Activated T-cell treated with anti-CD3 and anti-CD28 coated beads for 1 hour (primary cell): ENCODE data around the gene HS3ST6.
"Not testable (repeated sequence)": the region's sequence is repeated elsewhere in the genome, so short reads cannot be mapped to it uniquely, and the experiment has no call there.

Experiments
- DNase-seq: peaks from one replicate; pipeline ENCODE4 v3.0.0-alpha.2; 2020; ENCODE audit warnings: low read depth

HS3ST6 gene

DNA sequence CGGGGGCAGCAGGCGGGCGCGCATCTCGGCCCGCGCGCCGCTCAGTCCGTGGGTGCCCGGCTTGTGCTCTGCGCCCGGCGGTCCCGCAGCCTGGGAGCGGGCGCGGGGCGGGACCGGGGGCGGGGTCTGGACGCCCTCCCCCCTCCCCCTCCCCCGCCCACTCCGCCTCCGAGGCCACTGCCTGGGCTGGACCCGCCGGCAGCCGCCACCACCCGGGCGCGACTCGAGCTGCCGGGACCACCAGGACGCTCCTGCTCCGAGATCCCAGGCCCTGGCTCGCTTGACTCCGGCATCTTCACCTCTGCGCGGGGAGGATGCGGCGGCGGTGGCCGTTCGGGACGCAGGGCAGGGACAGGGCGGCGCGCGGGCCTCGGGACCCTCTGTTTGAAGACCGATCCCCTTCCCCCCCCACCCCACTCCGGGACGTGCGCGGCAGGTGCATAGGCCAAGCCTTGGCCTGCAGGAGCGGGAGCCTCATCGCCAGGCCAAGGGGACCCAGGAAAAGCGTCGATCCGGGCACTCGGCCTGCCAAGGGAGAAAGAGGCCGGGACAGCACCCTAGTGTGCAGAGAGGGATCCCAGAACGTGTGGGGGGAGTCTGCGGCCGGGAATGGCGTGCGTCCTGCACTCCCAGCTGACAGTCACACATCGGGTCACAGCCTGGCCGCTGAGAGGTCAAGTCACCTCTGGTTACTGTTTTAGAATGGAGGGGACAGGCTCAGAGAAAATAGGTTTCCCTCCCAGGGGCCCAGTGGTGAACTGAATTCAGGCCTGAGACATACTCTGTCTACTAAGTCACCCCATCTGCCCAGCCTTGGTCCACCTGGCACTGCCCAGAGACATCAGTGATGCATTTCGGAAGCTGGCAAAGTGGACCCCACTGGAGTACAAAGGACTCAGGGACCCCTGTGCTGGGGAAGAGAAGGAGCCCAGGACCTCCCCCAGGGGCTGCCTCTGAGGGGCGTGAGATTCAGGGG, at the start of gene HS3ST6:
TSS of gene HS3ST6 (minus strand) at position 65 of the 976 bp plus-strand sequence. CDS start 92 bp downstream, outside the sequence.
- no peak for DNase-seq

DNA sequence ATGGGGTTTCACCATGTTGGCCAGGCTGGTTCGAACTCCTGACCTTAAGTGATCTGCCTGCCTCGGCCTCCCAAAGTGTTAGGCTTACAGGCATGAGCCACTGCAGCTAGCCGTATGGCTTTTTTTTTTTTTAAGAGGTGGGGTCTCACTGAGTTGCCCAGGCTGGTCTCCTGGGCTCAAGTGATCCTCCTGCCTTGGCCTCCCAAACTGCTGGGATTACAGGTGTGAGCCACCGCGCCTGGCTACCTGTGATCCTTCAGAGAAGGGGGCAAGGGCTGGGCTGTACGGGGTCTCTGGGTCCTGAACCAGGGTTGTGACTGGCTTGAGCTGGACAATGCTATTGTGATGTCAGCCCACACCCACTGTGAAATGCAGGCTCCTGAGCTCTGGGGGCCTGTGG, 48.2 kb upstream of the HS3ST6 start, which contains the start of gene RNF151:
TSS of gene RNF151 (plus strand) at position 397 of the 400 bp plus-strand sequence. CDS start 26 bp downstream, outside the sequence.
- no peak for DNase-seq

DNA sequence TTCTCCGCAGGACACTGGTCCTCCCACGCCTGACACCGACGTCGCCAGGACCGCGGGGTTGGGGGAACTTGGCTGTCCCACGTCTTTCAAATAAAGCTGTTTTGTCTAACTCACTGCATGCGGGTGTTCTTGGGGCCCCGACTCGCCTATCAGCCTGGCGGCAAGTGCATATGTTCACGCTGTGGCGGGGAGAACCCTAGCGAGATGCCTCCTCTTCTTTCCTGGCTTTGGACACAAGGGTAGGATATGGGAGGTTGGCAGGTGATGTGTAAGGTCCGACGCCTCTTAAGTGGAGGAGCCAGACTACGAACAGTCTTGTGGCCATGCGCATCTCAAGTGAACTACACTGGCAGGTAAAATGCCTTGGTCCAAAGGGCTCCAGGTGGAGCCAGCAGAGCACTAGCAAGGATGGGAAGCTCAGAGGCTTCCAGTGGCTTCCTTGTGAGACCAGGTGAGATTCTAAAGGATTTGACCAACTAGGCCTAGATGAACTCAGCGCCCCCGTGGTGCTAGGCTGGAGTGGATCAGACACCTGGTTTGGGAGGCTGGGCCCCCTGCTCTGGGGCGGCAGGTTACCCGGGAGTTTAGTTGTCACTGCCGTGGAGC, 47.3 kb upstream of the HS3ST6 start:
- no peak for DNase-seq

- peak; percentile 93 for DNase-seq
Measured at GRCh38 chr16:1964506-1965395, 46.5 kb upstream of the HS3ST6 start, which contains the start of gene RPS2. Gene RPS2 (minus strand): TSS chr16:1964826. CDS start chr16:1964625, 201 bp downstream.

DNA sequence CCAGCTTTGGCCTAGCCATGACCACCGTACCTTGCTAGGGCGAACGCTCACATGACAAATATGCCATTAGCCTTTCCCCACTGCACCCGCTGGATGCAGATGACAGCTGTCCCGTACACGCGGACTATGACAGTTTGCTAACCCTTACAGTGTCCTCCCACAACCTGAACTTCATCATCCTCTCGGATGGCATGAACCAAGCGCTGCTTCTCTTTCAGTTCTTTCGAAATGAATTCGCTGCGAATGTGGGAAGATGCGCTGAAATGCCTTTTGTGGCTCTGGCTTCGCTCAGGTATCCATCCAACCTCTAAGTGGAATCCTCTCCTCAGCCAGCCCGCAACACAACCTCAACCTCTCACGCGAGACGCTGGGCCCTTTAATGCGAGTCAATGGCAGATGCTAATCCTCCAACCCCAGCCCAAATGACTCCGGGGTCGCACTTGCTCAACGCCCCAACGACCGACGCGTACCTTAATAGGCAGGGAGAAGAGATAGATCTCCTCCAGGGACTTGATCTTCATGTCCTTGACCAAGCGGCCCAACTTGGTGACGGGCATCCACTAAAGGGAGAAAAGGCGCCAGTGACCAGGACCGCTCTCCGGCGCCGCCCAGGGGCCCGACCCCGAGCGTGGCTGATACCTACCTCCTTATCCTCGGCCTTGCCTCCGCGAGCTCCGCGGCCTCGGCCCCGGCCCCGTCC, 45.7 kb upstream of the HS3ST6 start:
- no peak for DNase-seq

- DNase-seq, result not testable (repeated sequence)
Measured at GRCh38 chr16:1962161-1963153, 44.2 kb upstream of the HS3ST6 start.

DNA sequence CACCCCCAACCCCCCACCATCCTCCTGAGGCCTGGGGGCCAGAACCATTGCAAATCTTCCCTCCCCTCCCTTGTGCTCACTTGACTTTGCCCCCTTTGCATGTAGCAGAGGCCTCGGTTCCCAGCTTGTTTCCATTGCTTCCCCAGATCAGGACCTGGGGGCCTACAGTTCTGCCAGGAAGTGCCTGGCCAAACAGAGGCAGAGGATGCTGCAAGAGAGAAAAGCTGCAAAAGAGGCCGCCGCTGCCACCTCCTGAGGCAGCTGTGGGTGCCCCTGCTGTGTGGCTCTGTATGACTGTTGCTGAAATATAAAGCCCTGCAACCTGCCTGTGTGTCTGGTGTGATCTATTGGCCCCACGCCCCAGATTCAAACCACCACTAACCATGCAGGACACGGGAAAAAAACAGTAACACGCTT, 43.4 kb upstream of the HS3ST6 start:
- DNase-seq, result no peak

GRCh38 chr16:1960665-1961630, 42.7 kb upstream of the HS3ST6 start:
- no peak for DNase-seq

DNA sequence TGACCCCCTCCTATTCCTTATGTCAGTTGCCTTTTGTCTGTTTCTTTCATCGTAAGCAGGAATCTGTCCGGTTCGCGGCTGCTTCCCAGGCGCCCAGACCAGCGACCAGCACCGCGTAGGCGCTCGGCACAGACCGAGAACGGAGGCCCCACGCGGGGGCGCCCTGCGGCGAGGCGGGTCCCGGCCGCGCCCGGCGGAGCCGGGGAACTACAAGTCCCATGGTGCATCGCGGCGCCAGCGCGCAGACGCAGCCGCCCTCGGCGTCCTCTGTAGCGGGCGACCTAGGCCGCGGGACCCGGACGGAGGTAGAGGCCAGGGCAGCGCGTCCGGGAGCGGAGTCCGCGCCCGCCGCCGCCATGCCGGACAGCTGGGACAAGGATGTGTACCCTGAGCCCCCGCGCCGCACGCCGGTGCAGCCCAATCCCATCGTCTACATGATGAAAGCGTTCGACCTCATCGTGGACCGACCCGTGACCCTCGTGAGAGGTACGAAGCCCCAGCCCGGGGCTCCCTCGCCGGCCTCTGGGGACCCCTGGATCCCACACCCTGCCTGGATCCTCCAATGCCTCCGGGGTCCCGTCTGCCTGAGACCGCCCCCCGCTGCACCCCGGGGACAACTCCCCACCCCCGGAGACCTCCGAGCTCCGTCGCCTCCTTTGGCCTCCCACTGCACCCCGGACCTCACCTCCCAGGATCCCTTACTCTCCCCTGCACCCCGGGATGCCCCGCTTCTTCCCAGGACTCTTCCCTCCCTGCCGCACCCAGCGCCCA, 41.2 kb upstream of the HS3ST6 start, which contains the start of gene NDUFB10:
TSS of gene NDUFB10 (plus strand) at position 270 of the 771 bp plus-strand sequence. CDS start at position 357, 87 bp downstream.
- DNase-seq, result peak; percentile 89

- no peak for DNase-seq
Measured at GRCh38 chr16:1958715-1959268, 40.6 kb upstream of the HS3ST6 start.

- not testable (repeated sequence) for DNase-seq
Measured at GRCh38 chr16:1958143-1958491, 39.9 kb upstream of the HS3ST6 start.

DNA sequence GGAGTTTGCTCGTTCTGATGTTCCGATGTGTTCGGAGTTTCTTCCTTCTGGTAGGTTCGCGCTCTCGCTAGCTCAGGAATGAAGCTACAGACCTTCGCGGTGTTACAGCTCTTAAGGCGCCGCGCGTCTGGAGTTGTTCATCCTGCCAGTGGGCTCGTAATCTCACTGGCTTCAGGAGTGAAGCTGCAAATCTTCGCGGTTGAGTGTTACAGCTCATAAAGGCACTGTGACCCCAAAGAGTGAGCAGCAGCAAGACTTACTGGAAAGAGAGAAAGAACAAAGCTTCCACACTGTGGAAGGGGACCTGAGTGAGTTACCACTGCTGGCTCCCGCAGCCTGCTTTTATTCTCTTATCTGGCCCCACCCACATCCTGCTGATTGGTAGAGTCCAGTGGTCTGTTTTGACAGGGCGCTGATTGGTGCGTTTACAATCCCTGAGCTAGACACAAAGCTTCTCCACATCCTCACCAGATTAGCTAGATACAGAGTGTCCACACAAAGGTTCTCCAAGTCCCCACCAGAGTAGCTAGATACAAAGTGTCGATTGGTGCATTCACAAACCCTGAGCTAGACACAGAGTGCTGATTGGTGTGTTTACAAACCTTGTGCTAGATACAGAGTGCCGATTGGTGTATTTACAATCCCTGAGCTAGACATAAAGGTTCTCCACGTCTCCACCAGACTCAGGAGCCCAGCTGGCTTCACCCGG, 39.4 kb upstream of the HS3ST6 start:
- not testable (repeated sequence) for DNase-seq

DNA sequence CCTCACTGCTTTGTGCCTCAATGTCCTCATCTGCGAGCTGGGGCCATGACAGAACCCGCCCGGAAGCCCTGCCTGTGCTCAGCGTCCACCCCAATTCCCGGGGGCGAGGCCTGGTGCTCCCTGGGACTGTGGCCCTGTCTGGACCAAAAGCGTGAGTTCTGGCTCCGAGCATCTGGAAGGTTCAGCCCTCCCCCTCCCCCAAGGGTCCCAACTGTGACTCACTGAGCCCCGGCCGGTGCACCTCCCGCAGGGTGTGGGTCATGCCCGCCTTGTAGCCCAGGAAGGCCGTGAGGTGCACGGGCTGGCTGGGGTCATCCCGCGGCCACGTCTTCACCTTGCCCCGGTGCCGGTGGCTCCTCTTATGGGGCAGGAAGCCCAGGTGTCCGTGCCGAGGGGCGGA, 35.5 kb upstream of the HS3ST6 start:
- no peak for DNase-seq

DNA sequence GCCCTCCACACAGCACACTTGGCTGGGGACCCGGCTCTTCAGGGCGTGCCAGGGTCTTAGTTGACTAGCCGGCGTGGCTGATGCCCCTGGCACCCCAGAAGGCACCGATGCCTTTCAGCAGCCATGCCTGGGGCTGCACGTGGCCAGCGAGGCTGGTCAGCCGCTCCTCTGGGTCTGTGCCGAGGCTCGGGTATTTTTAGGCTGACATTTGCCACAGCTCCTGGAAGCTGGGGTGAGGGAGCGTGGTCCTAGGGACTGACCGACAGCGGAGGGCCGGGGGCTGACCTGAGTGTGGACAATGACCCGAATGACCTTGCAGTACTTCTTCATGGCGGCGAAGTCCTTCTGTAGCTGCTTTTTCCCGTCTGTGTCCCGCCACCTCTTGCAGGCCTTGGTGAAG, 32.3 kb upstream of the HS3ST6 start:
- no peak for DNase-seq

- no peak for DNase-seq
Measured at GRCh38 chr16:1950047-1950446, 31.8 kb upstream of the HS3ST6 start.

- no peak for DNase-seq
Measured at GRCh38 chr16:1949507-1949906, 31.3 kb upstream of the HS3ST6 start.

DNA sequence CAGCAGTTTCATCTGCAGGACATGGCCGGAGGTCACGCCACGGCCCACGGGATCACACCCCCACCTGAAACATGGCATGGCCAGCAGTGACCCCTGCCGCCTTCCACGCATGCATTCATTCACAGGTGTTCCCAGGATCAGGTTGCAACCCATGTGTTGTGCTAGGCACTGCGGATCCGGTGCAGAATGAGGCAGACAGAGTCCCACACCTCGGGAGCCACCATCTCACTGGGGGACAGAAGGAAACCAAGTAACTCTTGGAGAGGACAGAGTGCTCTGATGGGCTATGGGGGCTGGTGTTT, 29.1 kb upstream of the HS3ST6 start:
- no peak for DNase-seq
